Measurements from ENCODE around the gene SUPT7L.

SUPT7L gene

GRCh38 chr2:27621524-27621923, 41.9 kb downstream of the SUPT7L start:
- TF ChIP-seq CTCF (IDR thresholded peaks at IDR 0.05; ENCODE audit: extremely low read depth, insufficient read depth, missing control alignments) = no peak
- in situ Hi-C loops (cut with MboI; ENCODE audit: low pct_unique_long_range_greater_than_20kb, low sequenced_read_pairs, unreplicated experiment) = no loop called here
- DNase-seq (ENCODE audit: low spot score) = no peak

GRCh38 chr2:27615316-27615715, 48.1 kb downstream of the SUPT7L start:
- in situ Hi-C loops (cut with MboI; ENCODE audit: low pct_unique_long_range_greater_than_20kb, low sequenced_read_pairs, unreplicated experiment) = no loop called here

GRCh38 chr2:27613985-27614384, 49.4 kb downstream of the SUPT7L start:
- no peak for DNase-seq (ENCODE audit: low spot score)
- in situ Hi-C loops (cut with MboI; ENCODE audit: low pct_unique_long_range_greater_than_20kb, low sequenced_read_pairs, unreplicated experiment) = no loop called here
- TF ChIP-seq CTCF (IDR thresholded peaks at IDR 0.05; ENCODE audit: extremely low read depth, insufficient read depth, missing control alignments) = no peak

More at GRCh38 chr2:27615316-27615715, 48.1 kb downstream of the SUPT7L start:
- TF ChIP-seq CTCF (IDR thresholded peaks at IDR 0.05; ENCODE audit: extremely low read depth, insufficient read depth, missing control alignments) = no peak
- no peak for DNase-seq (ENCODE audit: low spot score)

GRCh38 chr2:27606611-27607010, 56.8 kb downstream of the SUPT7L start:
- no peak for TF ChIP-seq CTCF (IDR thresholded peaks at IDR 0.05; ENCODE audit: extremely low read depth, insufficient read depth, missing control alignments)
- no peak for DNase-seq (ENCODE audit: low spot score)
- in situ Hi-C loops (cut with MboI; ENCODE audit: low pct_unique_long_range_greater_than_20kb, low sequenced_read_pairs, unreplicated experiment) = no loop called here

Measured in GM13977 (cell line).